Putamen (tissue), 1 donor: ENCODE results near the gene C6.

Experiments
- DNase-seq: peaks from one replicate; pipeline ENCODE4 v3.0.0-alpha.2; 2016; ENCODE audit warnings: low spot score

Gene C6

GRCh38 chr5:41120600-41120999 is 92.7 kb downstream of the C6 start:
- DNase-seq, result no peak

GRCh38 chr5:41118177-41118576 is 95.2 kb downstream of the C6 start:
- no peak for DNase-seq

GRCh38 chr5:41115281-41115680 is 98.1 kb downstream of the C6 start:
- no peak for DNase-seq

DNA sequence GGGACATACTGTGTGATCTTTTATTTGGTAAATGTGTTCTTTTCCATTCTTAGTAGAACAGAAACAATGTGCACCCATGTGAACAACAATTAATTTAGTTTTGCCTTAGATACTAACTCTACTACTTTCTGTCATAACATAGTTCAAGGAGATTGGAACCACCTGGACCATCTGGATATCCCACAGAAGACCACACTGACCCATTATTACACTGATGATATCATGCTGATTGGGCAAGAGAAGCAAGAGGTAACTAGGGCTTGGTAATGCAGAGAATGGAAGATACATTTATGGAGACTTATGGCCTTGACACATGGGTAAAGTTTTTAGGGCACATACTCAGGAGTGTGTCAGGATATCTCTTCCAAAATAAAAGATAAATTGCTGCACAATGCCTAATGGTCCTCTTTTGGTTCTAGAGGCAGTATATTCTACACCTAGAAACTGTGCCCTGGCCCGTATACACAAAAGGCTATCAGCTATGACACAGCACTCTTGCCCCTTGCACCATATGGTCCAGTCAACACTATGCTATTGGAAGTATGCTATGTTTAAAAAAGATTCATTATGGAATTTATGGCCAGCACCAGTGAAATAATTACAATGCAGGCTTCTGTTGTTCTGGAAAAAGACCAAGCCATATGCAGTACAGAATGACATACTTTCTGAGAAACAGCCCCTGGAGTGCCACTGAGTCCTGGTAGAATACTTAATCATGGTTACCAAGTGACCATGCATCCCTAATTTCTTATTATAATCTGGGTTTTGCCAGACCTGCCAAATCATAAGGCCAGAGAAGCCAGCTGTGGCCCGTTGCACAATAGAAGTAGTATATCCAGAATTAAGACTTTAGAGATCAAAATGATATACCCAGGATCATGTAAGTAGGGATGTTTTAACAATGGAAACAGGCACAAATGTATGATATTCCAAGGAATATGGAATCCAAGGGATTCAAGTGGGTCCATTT is 100.6 kb downstream of the C6 start:
- no peak for DNase-seq

GRCh38 chr5:41109186-41109585 is 104.1 kb downstream of the C6 start:
- no peak for DNase-seq

DNA sequence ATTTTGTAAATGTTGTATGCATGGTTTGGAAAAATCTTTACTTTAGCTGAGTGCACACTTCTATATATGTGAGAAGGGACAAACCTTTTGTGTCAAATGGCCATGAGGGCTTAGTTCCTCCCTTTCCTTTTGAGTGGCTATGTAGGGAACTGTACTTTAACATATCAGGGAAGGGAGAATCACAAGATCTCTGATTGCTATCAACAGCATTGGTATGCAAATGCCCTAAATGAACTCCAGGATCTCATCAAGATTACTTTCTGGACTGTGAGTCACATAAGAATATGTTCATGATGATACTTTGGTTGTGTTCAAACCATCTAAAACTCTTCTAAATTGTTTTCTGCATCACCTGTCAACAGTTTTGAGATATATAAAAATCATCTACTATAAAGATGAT is 111.0 kb downstream of the C6 start:
- no peak for DNase-seq

DNA sequence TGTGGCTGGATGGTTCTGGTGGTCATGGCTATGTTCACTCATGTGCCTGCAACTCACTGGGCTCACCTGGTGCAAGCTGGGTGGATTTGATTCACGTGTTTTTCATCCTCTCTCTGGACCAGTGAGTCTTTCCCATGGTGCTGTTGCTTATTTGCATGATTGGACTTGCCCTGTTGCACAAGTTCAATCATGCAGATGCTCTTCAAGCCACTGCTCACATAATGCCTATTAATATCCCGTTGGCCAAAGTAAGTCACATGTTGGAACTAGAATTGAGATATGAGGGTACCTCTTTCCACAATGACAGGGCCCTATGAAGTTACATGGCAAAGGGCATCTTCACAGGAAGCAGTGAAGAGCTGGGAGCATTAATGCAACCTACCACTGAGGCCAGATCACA is 115.7 kb downstream of the C6 start:
- no peak for DNase-seq

DNA sequence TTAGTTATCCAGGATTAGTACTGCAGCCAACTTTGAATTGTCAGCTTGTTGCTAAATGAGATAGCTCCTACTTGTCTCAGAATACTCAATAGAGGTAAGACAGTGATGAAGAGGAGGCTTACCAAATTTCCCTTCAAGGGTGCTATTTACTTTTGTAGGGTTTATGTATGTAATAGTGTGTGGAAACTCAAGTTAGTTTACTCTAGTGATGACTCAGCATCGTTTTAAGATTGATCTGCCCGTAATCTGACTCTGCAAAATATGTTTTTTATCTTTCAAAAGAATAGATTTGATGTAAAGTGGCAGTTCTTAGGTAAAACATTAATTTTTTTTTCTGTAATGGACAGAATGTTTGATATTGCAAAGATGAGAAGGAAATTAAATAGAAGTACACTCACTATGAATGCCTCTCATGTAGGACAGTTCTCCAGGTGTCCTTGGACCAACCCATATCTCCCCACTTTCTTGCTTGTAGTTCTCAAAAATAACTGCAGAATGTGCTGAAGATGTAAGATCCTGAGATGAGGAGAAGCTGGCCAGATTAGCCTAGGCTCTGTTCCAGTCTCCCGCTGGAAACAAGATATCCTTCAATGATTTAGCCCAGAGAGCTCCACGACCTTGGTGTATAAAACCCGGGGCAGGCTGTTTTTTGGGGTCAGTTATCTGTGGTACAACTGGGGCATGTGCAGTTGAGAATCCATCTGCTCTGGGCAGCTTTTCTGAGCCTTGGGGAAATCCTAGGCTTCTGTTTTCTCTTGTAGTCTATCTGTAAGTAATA is 117.8 kb downstream of the C6 start:
- DNase-seq, result no peak

DNA sequence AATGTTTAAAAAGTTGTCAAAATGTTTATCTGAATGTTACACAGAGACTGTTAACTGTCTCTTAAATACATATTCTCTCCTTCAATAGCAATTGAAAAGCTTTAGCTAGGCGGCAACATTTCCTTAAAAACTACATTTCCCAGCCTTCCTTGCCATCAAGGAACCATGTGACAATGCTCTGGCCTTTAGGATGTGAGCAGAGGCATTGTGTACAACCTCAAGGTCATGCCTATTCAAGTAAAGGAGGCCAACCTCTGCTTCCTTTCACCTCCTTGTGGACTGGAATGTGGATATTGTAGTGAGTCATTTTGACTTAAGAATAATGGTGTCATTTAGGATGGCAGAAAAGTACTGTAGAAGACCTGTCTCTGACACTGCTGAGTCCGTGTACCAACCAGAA is 118.5 kb downstream of the C6 start:
- DNase-seq, result no peak

DNA sequence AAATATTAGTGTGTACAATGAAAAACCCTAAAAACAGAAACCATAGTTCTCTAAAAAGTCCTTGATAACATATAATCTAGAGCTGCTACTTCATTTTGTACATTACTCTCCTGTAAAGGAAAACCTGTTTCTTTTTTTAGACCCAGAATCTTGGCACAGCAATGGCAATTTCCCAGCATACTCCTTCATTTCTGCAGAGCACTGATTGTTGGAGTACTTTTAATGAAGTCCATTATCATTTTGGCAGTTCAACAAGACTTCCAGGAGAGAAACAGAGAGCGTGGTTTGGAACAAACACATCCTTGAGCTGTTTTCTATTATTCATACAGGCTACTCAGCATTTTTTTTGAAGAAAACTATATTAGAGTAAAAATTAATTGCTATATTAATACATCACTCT is 119.5 kb downstream of the C6 start:
- DNase-seq, result no peak
